Endothelial cell of umbilical vein (primary cell): ENCODE measurements around the gene OR4D1. TPM values are rescaled to one million over a fixed set of nuclear protein-coding genes. Genes with fewer than 3 reads are reported as not detected.

ENCODE experiments used
- BruUV-seq: library from RNA; stranded (reverse); fragments of 400-500 nt; replicated peaks from 2 replicates; lab custom pipeline; 2021; lab: Mats Ljungman, UMichigan
- CTCF ChIA-PET: fragments of 300-600, 350-600 bp; sonication (Branson Sonifier 250); formaldehyde crosslinking; loops from one replicate; lab custom pipeline; 2021; ENCODE audit warnings: antibody characterized with exemption, inconsistent platforms; lab: Charles Lee
- POLR2A ChIA-PET: fragments of 300-600, 350-600 bp; sonication (Branson Sonifier 250); formaldehyde crosslinking; loops from one replicate; lab custom pipeline; 2021; ENCODE audit warnings: antibody characterized with exemption, inconsistent platforms; lab: Charles Lee
- DNase-seq: peaks from one replicate; pipeline ENCODE4 v3.0.0-alpha.2; 2011; ENCODE audit warnings: low read depth, low spot score
- FAIRE-seq: peaks from 2 replicates; lab custom pipeline; 2011; peaks lifted over from hg19 to GRCh38; lab: Jason Lieb, UNC
- H2AFZ ChIP-seq: 2 replicates; pipeline ENCODE4 v1.6.0; 2012; ENCODE audit warnings: low read depth, low read length, control low read depth, inconsistent platforms
- H3K27ac ChIP-seq: 2 replicates; pipeline ENCODE4 v1.5.1; 2011; ENCODE audit warnings: low read depth, mild to moderate bottlenecking, control low read depth, low read length, moderate library complexity; ENCODE audit not compliant: insufficient read depth
- H3K27me3 ChIP-seq, 2 experiments: 2 replicates each; pipeline versions ENCODE4 v1.6.0 to v1.6.1; 2011; ENCODE audit warnings: low read length in 2 of 2, mixed read lengths in 1 of 2; ENCODE audit not compliant: control insufficient read depth in 2 of 2, insufficient read depth in 2 of 2
- H3K36me3 ChIP-seq, 2 experiments: 2 replicates in 1 of 2; 3 replicates in 1 of 2; pipeline ENCODE4 v1.5.1; 2011; ENCODE audit warnings: low read length in 2 of 2, mild to moderate bottlenecking in 1 of 2, moderate library complexity in 1 of 2; ENCODE audit not compliant: control insufficient read depth in 2 of 2, insufficient read depth in 2 of 2; ENCODE audit errors: extremely low read depth in 1 of 2
- H3K4me1 ChIP-seq: 3 replicates; pipeline ENCODE4 v1.5.1; 2011; ENCODE audit warnings: mild to moderate bottlenecking, low read length; ENCODE audit not compliant: control insufficient read depth, insufficient read depth; ENCODE audit errors: extremely low read depth
- H3K4me2 ChIP-seq: 2 replicates; pipeline ENCODE4 v1.6.1; 2011; ENCODE audit warnings: low read length, control low read depth, mixed read lengths; ENCODE audit not compliant: insufficient read depth
- H3K4me3 ChIP-seq, 3 experiments: fragments of 200-600 bp in 1 of 3; sonication (generic), shearing (Covaris generic) in 1 of 3; replicated peaks in 1 of 3; 2 replicates each; pipeline ENCODE4 v1.5.1; 2011 to 2016; ENCODE audit warnings: control low read depth in 3 of 3, low read length in 3 of 3, mild to moderate bottlenecking in 2 of 3, inconsistent platforms in 1 of 3, low read depth in 1 of 3, moderate library complexity in 1 of 3; ENCODE audit not compliant: insufficient read depth in 1 of 3
- H3K79me2 ChIP-seq: 2 replicates; pipeline ENCODE4 v1.6.0; 2012; ENCODE audit warnings: low read length, inconsistent platforms; ENCODE audit not compliant: control insufficient read depth, insufficient read depth
- H3K9ac ChIP-seq: replicated peaks from 2 replicates; pipeline ENCODE3; 2011; ENCODE audit warnings: low read length, control low read depth; ENCODE audit not compliant: insufficient read depth; ENCODE audit errors: extremely low read depth
- H3K9me1 ChIP-seq: replicated peaks from 3 replicates; pipeline ENCODE4 v1.6.0; 2011; ENCODE audit warnings: mild to moderate bottlenecking, low read length; ENCODE audit not compliant: control insufficient read depth, insufficient read depth; ENCODE audit errors: extremely low read depth
- H3K9me3 ChIP-seq: replicated peaks from 2 replicates; pipeline ENCODE4 v1.5.1; 2012; ENCODE audit warnings: low read length, inconsistent platforms; ENCODE audit not compliant: control insufficient read depth, insufficient read depth
- H4K20me1 ChIP-seq: replicated peaks from 2 replicates; pipeline ENCODE3; 2011; ENCODE audit warnings: mild to moderate bottlenecking, low read length; ENCODE audit not compliant: control insufficient read depth, insufficient read depth; ENCODE audit errors: extremely low read depth
- EZH2 ChIP-seq: IDR thresholded peaks from 2 replicates; pipeline ENCODE4 v1.6.1; 2012; ENCODE audit warnings: borderline replicate concordance, low read depth, mild to moderate bottlenecking, moderate library complexity, low read length, inconsistent platforms; ENCODE audit not compliant: severe bottlenecking
- FOS ChIP-seq: IDR thresholded peaks from 2 replicates; pipeline ENCODE4 v1.6.1; 2011; ENCODE audit warnings: mild to moderate bottlenecking, low read length, moderate library complexity, borderline replicate concordance; ENCODE audit not compliant: insufficient read depth
- GATA2 ChIP-seq: IDR thresholded peaks from 2 replicates; pipeline ENCODE4 v1.7.0; 2011; ENCODE audit warnings: low read depth, mild to moderate bottlenecking, moderate library complexity, mixed read lengths, low read length; ENCODE audit not compliant: insufficient read length, insufficient read depth
- JUN ChIP-seq: IDR thresholded peaks from 2 replicates; pipeline ENCODE4 v1.6.1; 2011; ENCODE audit warnings: borderline replicate concordance, low read depth; ENCODE audit not compliant: insufficient read length, insufficient read depth
- MYC ChIP-seq: IDR thresholded peaks from one replicate; pipeline ENCODE4 v1.6.1; 2011; ENCODE audit warnings: mild to moderate bottlenecking, low read depth, low read length
- POLR2A ChIP-seq: IDR thresholded peaks from 2 replicates; pipeline ENCODE4 v1.6.1; 2012; ENCODE audit warnings: low read depth, mild to moderate bottlenecking, control low read depth, low read length
- POLR2AphosphoS5 ChIP-seq: IDR thresholded peaks from 2 replicates; pipeline ENCODE4 v1.6.1; 2012; ENCODE audit warnings: low read depth, mild to moderate bottlenecking, control low read depth, low read length, moderate library complexity; ENCODE audit not compliant: insufficient read depth
- dilution Hi-C: fragments of 300-500 bp; cut with MboI; formaldehyde crosslinking; loops from one replicate; pipeline ENCODE4 v1.15.0; 2019; ENCODE audit warnings: low sequenced_read_pairs; ENCODE audit not compliant: extremely low pct_ligation_motif_present
- intact Hi-C: fragments of 100-400 bp; cut with micrococcal nuclease; formaldehyde crosslinking; loops from one replicate; pipeline ENCODE4 v1.10.0; 2022
- polyA plus RNA-seq, 4 experiments: library from polyadenylated mRNA; depleted of rRNA in 3 of 4; stranded (reverse) in 3 of 4; unstranded in 1 of 4; fragments of >200 nt; gene quantifications; 2 replicates each; pipeline versions ENCODE4 v1.2.1 to v1.2.3, GENCODE V29; 2011 to 2012; ENCODE audit warnings: missing spikeins in 1 of 4
- total RNA-seq: library from RNA; stranded (reverse); gene quantifications from 2 replicates; pipeline ENCODE4 v1.2.3, GENCODE V29; 2021
- TF ChIP-seq, protein P1 (sequence below): IDR thresholded peaks from 2 replicates; pipeline ENCODE4 v1.6.1; 2011; ENCODE audit not compliant: insufficient read depth, insufficient read length
- TF ChIP-seq, protein P2 (sequence below), 2 donors: IDR thresholded peaks; 1 replicate in 1 of 2; 2 replicates in 1 of 2; pipeline ENCODE4 v1.5.1; 2011; ENCODE audit warnings: low read length in 2 of 2, mild to moderate bottlenecking in 2 of 2, moderate library complexity in 2 of 2, control low read depth in 1 of 2, inconsistent platforms in 1 of 2, low read depth in 1 of 2; ENCODE audit not compliant: insufficient read depth in 1 of 2; ENCODE audit errors: extremely low read depth in 1 of 2

Gene OR4D1
- total and polyA plus RNA-seq, 2 donors (not counting 3 experiments of a cell fraction or from before 2014, with no cell fraction given), result not detected

DNA sequence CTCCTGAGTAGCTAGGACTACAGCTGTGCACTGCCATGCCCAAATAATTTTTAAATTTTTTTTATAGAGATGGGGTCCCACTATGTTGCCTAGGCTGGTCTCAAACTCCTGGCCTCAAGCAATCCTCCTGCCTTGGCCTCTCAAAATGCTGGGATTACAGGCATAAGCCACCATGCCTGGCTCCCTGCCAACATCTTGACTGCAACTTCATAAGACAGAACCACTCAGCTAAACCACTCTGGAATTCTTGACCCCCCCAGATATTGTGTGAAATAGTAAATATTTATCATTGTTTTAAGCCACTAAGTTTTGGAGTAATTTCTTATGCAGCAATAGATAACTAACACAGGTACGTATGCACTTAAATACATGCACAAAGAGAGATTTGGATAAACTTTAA, 39.0 kb upstream of the OR4D1 start:
- dilution Hi-C loops (no loop called here), intact Hi-C loops (no loop called here)
- H3K27me3 ChIP-seq, result peaks cover 0 to 3% of the 10 kb centered on the region in 2 experiments
- TF ChIP-seq JUN, result no peak
- no peak for TF ChIP-seq MYC
- TF ChIP-seq, protein P1, sequence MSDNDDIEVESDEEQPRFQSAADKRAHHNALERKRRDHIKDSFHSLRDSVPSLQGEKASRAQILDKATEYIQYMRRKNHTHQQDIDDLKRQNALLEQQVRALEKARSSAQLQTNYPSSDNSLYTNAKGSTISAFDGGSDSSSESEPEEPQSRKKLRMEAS, result no peak
- no peak for TF ChIP-seq FOS
- no peak for TF ChIP-seq POLR2AphosphoS5
- TF ChIP-seq, protein P2, sequence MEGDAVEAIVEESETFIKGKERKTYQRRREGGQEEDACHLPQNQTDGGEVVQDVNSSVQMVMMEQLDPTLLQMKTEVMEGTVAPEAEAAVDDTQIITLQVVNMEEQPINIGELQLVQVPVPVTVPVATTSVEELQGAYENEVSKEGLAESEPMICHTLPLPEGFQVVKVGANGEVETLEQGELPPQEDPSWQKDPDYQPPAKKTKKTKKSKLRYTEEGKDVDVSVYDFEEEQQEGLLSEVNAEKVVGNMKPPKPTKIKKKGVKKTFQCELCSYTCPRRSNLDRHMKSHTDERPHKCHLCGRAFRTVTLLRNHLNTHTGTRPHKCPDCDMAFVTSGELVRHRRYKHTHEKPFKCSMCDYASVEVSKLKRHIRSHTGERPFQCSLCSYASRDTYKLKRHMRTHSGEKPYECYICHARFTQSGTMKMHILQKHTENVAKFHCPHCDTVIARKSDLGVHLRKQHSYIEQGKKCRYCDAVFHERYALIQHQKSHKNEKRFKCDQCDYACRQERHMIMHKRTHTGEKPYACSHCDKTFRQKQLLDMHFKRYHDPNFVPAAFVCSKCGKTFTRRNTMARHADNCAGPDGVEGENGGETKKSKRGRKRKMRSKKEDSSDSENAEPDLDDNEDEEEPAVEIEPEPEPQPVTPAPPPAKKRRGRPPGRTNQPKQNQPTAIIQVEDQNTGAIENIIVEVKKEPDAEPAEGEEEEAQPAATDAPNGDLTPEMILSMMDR (IDR thresholded peaks at IDR 0.05; ENCODE audit: extremely low read depth in 1 of 2, insufficient read depth in 1 of 2, low read depth in 1 of 2, low read length in 2 of 2), result no peak
- no peak for TF ChIP-seq POLR2A
- TF ChIP-seq GATA2, result no peak
- no peak for TF ChIP-seq EZH2
- no peaks in the 10 kb centered on the region for H3K9me3 ChIP-seq
- H3K4me1 ChIP-seq, result no peaks in the 10 kb centered on the region
- H3K36me3 ChIP-seq, result no peaks in the 10 kb centered on the region
- no TSS peak for BruUV-seq
- no peak overlapping the region for H2AFZ ChIP-seq
- FAIRE-seq (no peak), DNase-seq (no peak)
- no peak overlapping the region for H3K4me2 ChIP-seq
- no peak overlapping the region for H3K4me3 ChIP-seq
- H3K79me2 ChIP-seq, result no peaks in the 10 kb centered on the region
- H3K9ac ChIP-seq, result no peak overlapping the region
- H3K9me1 ChIP-seq, result no peaks in the 10 kb centered on the region
- H4K20me1 ChIP-seq, result no peaks in the 10 kb centered on the region
- ChIA-PET CTCF (no interaction called here), POLR2A (no interaction called here)
- H3K27ac ChIP-seq, result no peak overlapping the region
